ENCODE measurements around the gene TPO.

Gene TPO

DNA sequence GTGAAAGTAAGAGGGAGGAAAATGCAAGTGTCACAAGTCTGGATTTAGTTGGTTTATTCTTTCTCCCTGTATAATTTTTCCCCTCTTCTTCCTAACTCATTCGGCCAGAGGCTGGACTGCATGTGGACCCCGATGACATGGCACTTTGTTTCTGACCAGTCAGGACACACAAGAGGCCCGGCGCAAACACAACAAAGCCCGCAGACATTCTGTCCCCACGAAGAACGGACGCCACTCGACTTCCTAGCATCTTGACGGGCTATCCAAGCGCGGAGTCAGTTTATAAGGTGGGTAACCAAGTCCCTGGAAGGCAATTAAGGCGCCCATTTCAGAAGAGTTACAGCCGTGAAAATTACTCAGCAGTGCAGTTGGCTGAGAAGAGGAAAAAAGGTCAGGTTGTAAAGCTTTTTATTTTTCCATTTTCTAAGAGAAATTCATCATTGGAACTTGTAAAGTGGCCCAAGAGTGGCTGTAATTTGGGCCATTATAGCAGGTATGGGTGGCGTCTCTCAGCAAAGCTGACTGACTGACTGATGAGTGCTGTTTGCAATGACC is at the start of gene TPO:
TSS of gene TPO (plus strand) at position 308 of the 555 bp plus-strand sequence. CDS start 946 bp downstream, outside the sequence.
- H3K36me3 ChIP-seq (ENCODE audit: control insufficient read depth in 1 of 2, insufficient read depth in 2 of 2, low read length in 2 of 2), result no peaks in the 10 kb centered on the region
- H3K9ac ChIP-seq (ENCODE audit: low read depth in 1 of 2, low read length in 2 of 2), result no peak within 1 kb of the TSS
- H3K9me3 ChIP-seq (ENCODE audit: control insufficient read depth in 1 of 2, low read length in 2 of 2), result no peaks in the 10 kb centered on the region
- H3K27ac ChIP-seq (ENCODE audit: low read depth, low read length), result no peak within 1 kb of the TSS
- no peak within 1 kb of the TSS for H3K4me3 ChIP-seq (ENCODE audit: low read depth in 1 of 2, low read length in 2 of 2)
- H3K27me3 ChIP-seq (ENCODE audit: control insufficient read depth in 1 of 2, insufficient read depth in 2 of 2, low read length in 2 of 2), result no peaks in the 10 kb centered on the region
- H3K4me1 ChIP-seq (ENCODE audit: control insufficient read depth in 1 of 2, insufficient read depth in 2 of 2, low read length in 2 of 2), result no peaks in the 10 kb centered on the region

DNA sequence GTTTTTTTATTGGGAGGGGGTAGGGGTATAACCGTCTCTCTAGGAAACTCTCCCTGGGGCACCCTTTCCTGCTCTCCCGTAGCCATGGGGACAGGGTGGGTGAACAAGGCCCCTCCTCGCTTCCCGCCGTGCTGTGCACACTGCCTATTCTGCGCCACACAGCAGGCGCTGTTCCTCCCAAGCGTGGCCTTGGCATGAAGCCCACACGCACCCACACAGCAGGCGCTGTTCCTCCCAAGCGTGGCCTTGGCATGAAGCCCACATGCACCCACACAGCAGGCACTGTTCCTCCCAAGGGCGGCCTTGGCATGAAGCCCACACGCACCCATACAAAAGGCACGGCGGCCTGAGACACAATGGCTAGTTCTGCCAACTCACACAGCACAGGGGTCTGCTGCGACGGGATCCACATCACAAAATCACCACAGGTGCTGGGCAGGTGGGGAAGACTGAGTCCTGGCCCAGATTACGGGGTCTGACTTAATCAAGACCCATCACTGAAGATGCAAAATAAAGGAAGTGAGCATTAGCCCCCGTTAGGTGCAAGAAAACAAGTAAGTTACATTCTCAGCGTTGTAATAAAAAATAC is 46.6 kb upstream of the TPO start:
- Histone ChIP-seq H3K9ac (ENCODE audit: low read depth in 1 of 2, low read length in 2 of 2) (no peak overlapping the region), H3K27me3 (ENCODE audit: control insufficient read depth in 1 of 2, insufficient read depth in 2 of 2, low read length in 2 of 2) (no peaks in the 10 kb centered on the region), H3K36me3 (ENCODE audit: control insufficient read depth in 1 of 2, insufficient read depth in 2 of 2, low read length in 2 of 2) (no peaks in the 10 kb centered on the region), H3K9me3 (ENCODE audit: control insufficient read depth in 1 of 2, low read length in 2 of 2) (peaks cover 0 to 7% of the 10 kb centered on the region in 2 donors), H3K4me1 (ENCODE audit: control insufficient read depth in 1 of 2, insufficient read depth in 2 of 2, low read length in 2 of 2) (no peaks in the 10 kb centered on the region), H3K27ac (ENCODE audit: low read depth, low read length) (no peak overlapping the region), H3K4me3 (ENCODE audit: low read depth in 1 of 2, low read length in 2 of 2) (no peak overlapping the region)

DNA sequence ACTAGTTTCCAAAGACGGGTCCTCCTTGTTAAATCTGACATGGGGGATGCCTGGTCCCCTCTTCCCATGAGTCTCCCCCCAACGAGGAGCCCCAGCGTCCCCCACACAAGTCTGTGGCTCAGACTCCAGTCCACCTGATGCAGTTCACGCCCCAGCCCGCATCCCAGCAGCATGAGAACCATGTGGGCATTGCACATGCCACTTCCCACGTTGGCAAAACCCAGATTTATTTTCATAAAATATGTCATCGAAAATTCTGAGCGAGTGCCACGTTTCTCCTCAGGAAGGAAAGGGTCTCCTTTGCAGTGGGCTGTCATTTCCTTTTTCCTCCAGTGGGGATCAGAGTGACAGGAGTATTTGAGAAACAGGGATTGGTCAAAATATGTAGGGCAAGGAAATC is 45.7 kb upstream of the TPO start:
- peaks cover 0 to 7% of the 10 kb centered on the region in 2 donors for H3K9me3 ChIP-seq (ENCODE audit: control insufficient read depth in 1 of 2, low read length in 2 of 2)
- H3K9ac ChIP-seq (ENCODE audit: low read depth in 1 of 2, low read length in 2 of 2), result no peak overlapping the region
- no peaks in the 10 kb centered on the region for H3K27me3 ChIP-seq (ENCODE audit: control insufficient read depth in 1 of 2, insufficient read depth in 2 of 2, low read length in 2 of 2)
- H3K36me3 ChIP-seq (ENCODE audit: control insufficient read depth in 1 of 2, insufficient read depth in 2 of 2, low read length in 2 of 2), result no peaks in the 10 kb centered on the region
- no peak overlapping the region for H3K4me3 ChIP-seq (ENCODE audit: low read depth in 1 of 2, low read length in 2 of 2)
- H3K4me1 ChIP-seq (ENCODE audit: control insufficient read depth in 1 of 2, insufficient read depth in 2 of 2, low read length in 2 of 2), result no peaks in the 10 kb centered on the region
- no peak overlapping the region for H3K27ac ChIP-seq (ENCODE audit: low read depth, low read length)

DNA sequence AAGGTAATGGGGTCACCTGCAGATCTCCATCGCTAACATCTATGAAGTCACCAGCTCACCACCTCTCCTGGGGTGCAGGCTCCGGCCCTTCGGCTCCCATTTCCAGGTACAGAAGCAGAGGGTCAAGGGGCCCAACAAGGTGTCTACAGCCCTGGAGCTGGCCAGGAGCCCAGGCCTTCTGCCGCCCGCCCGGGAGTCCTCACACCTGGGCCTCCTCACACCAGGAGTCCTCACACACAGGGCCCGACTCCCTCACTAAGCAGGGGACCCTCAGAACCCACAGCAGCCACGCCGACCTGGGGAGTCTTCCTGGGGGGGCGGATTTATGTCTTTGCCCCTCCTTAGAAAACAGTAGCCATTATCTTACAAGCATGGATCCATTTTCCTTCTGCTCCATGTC is 43.4 kb upstream of the TPO start:
- no peaks in the 10 kb centered on the region for H3K4me1 ChIP-seq (ENCODE audit: control insufficient read depth in 1 of 2, insufficient read depth in 2 of 2, low read length in 2 of 2)
- no peak overlapping the region for H3K4me3 ChIP-seq (ENCODE audit: low read depth in 1 of 2, low read length in 2 of 2)
- peaks cover 0 to 2% of the 10 kb centered on the region in 2 donors for H3K9me3 ChIP-seq (ENCODE audit: control insufficient read depth in 1 of 2, low read length in 2 of 2)
- no peaks in the 10 kb centered on the region for H3K36me3 ChIP-seq (ENCODE audit: control insufficient read depth in 1 of 2, insufficient read depth in 2 of 2, low read length in 2 of 2)
- no peaks in the 10 kb centered on the region for H3K27me3 ChIP-seq (ENCODE audit: control insufficient read depth in 1 of 2, insufficient read depth in 2 of 2, low read length in 2 of 2)
- no peak overlapping the region for H3K9ac ChIP-seq (ENCODE audit: low read depth in 1 of 2, low read length in 2 of 2)
- no peak overlapping the region for H3K27ac ChIP-seq (ENCODE audit: low read depth, low read length)

DNA sequence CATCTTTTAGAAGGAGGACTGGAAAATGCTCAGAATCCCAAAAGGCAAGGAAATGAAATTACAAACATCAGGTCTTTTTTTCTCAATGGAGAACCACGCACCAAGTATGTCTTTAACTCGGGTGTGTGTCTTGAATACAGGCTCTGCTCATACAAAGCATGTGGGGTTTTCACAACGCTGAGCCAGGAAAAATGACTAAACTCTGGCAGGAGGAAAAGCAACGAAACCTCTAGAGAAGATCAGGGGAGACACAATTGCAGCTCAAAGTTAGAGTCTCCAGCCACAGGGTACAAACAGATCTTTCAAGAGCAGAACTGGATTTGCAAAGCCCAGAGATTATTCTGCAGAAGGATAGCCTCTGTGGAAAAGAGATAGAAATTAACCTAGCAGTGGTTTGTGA is 42.8 kb upstream of the TPO start:
- H3K4me1 ChIP-seq (ENCODE audit: control insufficient read depth in 1 of 2, insufficient read depth in 2 of 2, low read length in 2 of 2), result no peaks in the 10 kb centered on the region
- no peak overlapping the region for H3K27ac ChIP-seq (ENCODE audit: low read depth, low read length)
- H3K4me3 ChIP-seq (ENCODE audit: low read depth in 1 of 2, low read length in 2 of 2), result no peak overlapping the region
- no peaks in the 10 kb centered on the region for H3K36me3 ChIP-seq (ENCODE audit: control insufficient read depth in 1 of 2, insufficient read depth in 2 of 2, low read length in 2 of 2)
- H3K9me3 ChIP-seq (ENCODE audit: control insufficient read depth in 1 of 2, low read length in 2 of 2), result peaks cover 0 to 2% of the 10 kb centered on the region in 2 donors
- H3K27me3 ChIP-seq (ENCODE audit: control insufficient read depth in 1 of 2, insufficient read depth in 2 of 2, low read length in 2 of 2), result no peaks in the 10 kb centered on the region
- no peak overlapping the region for H3K9ac ChIP-seq (ENCODE audit: low read depth in 1 of 2, low read length in 2 of 2)

DNA sequence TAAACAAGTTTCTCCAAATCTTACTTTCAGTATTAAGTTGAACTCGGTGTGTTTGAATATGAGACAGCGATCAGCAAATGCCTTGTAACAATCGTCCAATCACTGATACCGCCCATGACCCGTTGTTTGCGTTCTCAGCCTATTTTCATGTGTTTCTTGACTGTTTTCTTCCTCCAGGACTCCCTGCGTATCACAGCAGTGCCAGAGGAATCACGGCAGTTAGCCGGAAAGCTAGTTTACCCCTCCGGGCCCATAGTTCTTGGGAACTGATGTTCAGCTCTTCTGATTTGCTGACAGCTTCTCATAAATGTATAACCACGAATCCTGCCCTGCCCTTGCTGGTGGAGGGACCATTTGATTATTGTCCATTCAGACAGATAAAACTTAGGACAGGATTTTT is 42.2 kb upstream of the TPO start:
- Histone ChIP-seq H3K27me3 (ENCODE audit: control insufficient read depth in 1 of 2, insufficient read depth in 2 of 2, low read length in 2 of 2) (no peaks in the 10 kb centered on the region), H3K9ac (ENCODE audit: low read depth in 1 of 2, low read length in 2 of 2) (no peak overlapping the region), H3K4me3 (ENCODE audit: low read depth in 1 of 2, low read length in 2 of 2) (no peak overlapping the region), H3K36me3 (ENCODE audit: control insufficient read depth in 1 of 2, insufficient read depth in 2 of 2, low read length in 2 of 2) (no peaks in the 10 kb centered on the region), H3K27ac (ENCODE audit: low read depth, low read length) (no peak overlapping the region), H3K9me3 (ENCODE audit: control insufficient read depth in 1 of 2, low read length in 2 of 2) (peaks cover 0 to 2% of the 10 kb centered on the region in 2 donors), H3K4me1 (ENCODE audit: control insufficient read depth in 1 of 2, insufficient read depth in 2 of 2, low read length in 2 of 2) (no peaks in the 10 kb centered on the region)

DNA sequence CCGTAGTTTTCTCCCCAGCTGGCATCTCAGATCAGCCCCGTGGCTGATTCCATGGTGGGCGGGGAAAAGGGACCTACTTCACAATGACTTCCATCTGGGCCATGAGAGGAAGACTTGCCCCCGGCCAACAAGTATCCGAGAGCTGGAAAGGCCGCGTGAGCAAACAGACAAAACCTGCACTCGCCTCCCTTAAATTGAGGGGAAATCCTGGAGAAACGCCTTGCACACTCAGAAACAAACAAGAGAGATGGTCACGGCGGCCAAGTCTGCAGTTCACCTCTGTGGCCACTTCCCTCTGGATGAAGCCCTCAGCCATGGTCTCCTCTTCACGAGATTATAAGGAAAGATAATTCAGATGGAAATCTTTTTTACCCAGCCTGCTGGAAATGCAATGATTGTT is 39.4 kb upstream of the TPO start:
- no peak overlapping the region for H3K27ac ChIP-seq (ENCODE audit: low read depth, low read length)
- H3K27me3 ChIP-seq (ENCODE audit: control insufficient read depth in 1 of 2, insufficient read depth in 2 of 2, low read length in 2 of 2), result no peaks in the 10 kb centered on the region
- no peak overlapping the region for H3K4me3 ChIP-seq (ENCODE audit: low read depth in 1 of 2, low read length in 2 of 2)
- H3K9me3 ChIP-seq (ENCODE audit: control insufficient read depth in 1 of 2, low read length in 2 of 2), result peaks cover 0 to 2% of the 10 kb centered on the region in 2 donors
- no peaks in the 10 kb centered on the region for H3K36me3 ChIP-seq (ENCODE audit: control insufficient read depth in 1 of 2, insufficient read depth in 2 of 2, low read length in 2 of 2)
- H3K4me1 ChIP-seq (ENCODE audit: control insufficient read depth in 1 of 2, insufficient read depth in 2 of 2, low read length in 2 of 2), result no peaks in the 10 kb centered on the region
- no peak overlapping the region for H3K9ac ChIP-seq (ENCODE audit: low read depth in 1 of 2, low read length in 2 of 2)

DNA sequence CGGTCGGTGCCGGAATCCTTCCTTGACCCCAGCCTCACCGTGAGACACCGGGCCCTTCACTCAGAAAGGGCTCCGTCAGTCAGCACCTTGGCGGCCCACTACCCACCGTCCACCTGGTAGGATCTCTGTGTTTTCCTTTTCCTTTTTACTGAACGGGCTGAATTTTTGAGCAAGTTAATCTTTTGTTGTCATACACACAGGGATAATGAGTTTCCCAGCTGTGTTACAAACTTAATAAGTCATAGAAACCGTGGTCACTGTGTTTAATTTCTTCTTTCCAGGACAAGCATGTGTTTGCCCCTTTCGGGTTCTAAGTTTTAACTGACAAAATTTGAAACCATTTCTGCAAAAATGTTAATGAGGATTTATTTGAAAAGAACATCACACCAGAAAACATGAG is 39.0 kb upstream of the TPO start:
- no peak overlapping the region for H3K9ac ChIP-seq (ENCODE audit: low read depth in 1 of 2, low read length in 2 of 2)
- H3K27ac ChIP-seq (ENCODE audit: low read depth, low read length), result no peak overlapping the region
- H3K27me3 ChIP-seq (ENCODE audit: control insufficient read depth in 1 of 2, insufficient read depth in 2 of 2, low read length in 2 of 2), result no peaks in the 10 kb centered on the region
- no peaks in the 10 kb centered on the region for H3K36me3 ChIP-seq (ENCODE audit: control insufficient read depth in 1 of 2, insufficient read depth in 2 of 2, low read length in 2 of 2)
- H3K4me1 ChIP-seq (ENCODE audit: control insufficient read depth in 1 of 2, insufficient read depth in 2 of 2, low read length in 2 of 2), result no peaks in the 10 kb centered on the region
- H3K4me3 ChIP-seq (ENCODE audit: low read depth in 1 of 2, low read length in 2 of 2), result no peak overlapping the region
- peaks cover 0 to 2% of the 10 kb centered on the region in 2 donors for H3K9me3 ChIP-seq (ENCODE audit: control insufficient read depth in 1 of 2, low read length in 2 of 2)

DNA sequence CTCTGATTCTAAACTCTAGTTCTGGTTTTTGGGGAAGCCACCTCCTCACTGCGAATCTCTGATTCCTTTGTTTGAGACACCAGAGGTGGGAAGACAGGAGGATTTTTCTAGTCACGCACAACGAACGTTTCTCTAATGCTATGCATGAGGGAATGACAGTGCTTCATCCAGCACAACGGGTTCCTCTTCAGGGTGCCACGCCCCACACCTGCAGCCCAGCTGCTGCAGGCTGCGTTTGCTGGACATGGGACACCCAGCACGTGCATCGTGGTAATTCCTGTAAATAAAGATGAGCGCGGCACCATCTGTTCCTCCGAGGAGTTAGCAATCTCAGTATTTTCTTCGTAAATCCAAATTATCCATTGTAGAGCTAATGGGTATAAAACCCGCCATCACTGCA is 37.5 kb upstream of the TPO start:
- Histone ChIP-seq H3K36me3 (ENCODE audit: control insufficient read depth in 1 of 2, insufficient read depth in 2 of 2, low read length in 2 of 2) (no peaks in the 10 kb centered on the region), H3K27ac (ENCODE audit: low read depth, low read length) (no peak overlapping the region), H3K27me3 (ENCODE audit: control insufficient read depth in 1 of 2, insufficient read depth in 2 of 2, low read length in 2 of 2) (no peaks in the 10 kb centered on the region), H3K9ac (ENCODE audit: low read depth in 1 of 2, low read length in 2 of 2) (no peak overlapping the region), H3K4me3 (ENCODE audit: low read depth in 1 of 2, low read length in 2 of 2) (no peak overlapping the region), H3K4me1 (ENCODE audit: control insufficient read depth in 1 of 2, insufficient read depth in 2 of 2, low read length in 2 of 2) (no peaks in the 10 kb centered on the region), H3K9me3 (ENCODE audit: control insufficient read depth in 1 of 2, low read length in 2 of 2) (peaks cover 0 to 2% of the 10 kb centered on the region in 2 donors)

DNA sequence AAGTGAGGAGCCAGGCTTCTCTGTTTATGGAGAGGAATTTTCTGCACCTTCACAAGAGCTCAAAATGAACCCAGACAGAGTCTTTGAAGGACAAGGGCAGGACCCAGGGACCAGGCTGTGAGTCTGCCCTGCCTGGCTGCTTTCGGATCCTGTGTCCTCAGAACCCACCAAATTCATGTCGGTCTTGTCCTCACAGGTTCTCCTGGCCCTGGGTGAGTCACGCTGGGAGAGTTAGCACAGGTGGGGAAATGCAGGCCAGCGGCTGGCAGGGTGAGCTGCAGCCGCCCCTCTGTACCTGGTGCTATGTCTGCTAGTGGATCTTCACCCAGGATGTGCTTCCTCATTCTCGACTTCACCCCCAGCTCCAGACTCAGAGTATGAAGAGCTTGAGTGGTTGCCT is 35.8 kb upstream of the TPO start:
- Histone ChIP-seq H3K9me3 (ENCODE audit: control insufficient read depth in 1 of 2, low read length in 2 of 2) (peaks cover 0 to 2% of the 10 kb centered on the region in 2 donors), H3K4me1 (ENCODE audit: control insufficient read depth in 1 of 2, insufficient read depth in 2 of 2, low read length in 2 of 2) (no peaks in the 10 kb centered on the region), H3K36me3 (ENCODE audit: control insufficient read depth in 1 of 2, insufficient read depth in 2 of 2, low read length in 2 of 2) (no peaks in the 10 kb centered on the region), H3K4me3 (ENCODE audit: low read depth in 1 of 2, low read length in 2 of 2) (no peak overlapping the region), H3K27ac (ENCODE audit: low read depth, low read length) (no peak overlapping the region), H3K9ac (ENCODE audit: low read depth in 1 of 2, low read length in 2 of 2) (no peak overlapping the region), H3K27me3 (ENCODE audit: control insufficient read depth in 1 of 2, insufficient read depth in 2 of 2, low read length in 2 of 2) (no peaks in the 10 kb centered on the region)

Measured in duodenal mucosa (tissue), 2 donors.